Right lobe of liver (tissue), 6 donors: Measurements from ENCODE around the gene HDHD3. TPM values are rescaled to one million over a fixed set of nuclear protein-coding genes. Genes with fewer than 3 reads are reported as not detected.

Source experiments
- ATAC-seq, 4 donors: fragments of 200-7000 bp; cut with Tn5 transposase; one replicate each; pipeline ENCODE4 v1.9.1; 2020; ENCODE audit warnings: mild to moderate bottlenecking in 4 of 4, moderate library complexity in 4 of 4
- DNase-seq, 3 donors: peaks; one replicate each; pipeline ENCODE4 v3.0.0-alpha.2; 2020
- H3K27ac ChIP-seq, 3 donors: fragments of 200-600 bp; one replicate each; pipeline ENCODE4 v1.8.0; 2022
- H3K27me3 ChIP-seq, 2 donors: fragments of 200-600 bp; one replicate each; pipeline ENCODE4 v1.8.0; 2022
- H3K36me3 ChIP-seq, 4 donors: fragments of 200-600 bp; sonication (generic) in 1 of 4; one replicate each; pipeline versions ENCODE4 v1.5.1 to v1.8.0; 2017 to 2022; ENCODE audit warnings: control low read depth in 1 of 4
- H3K4me1 ChIP-seq, 4 donors: fragments of 200-600 bp; sonication (generic) in 1 of 4; one replicate each; pipeline versions ENCODE4 v1.5.1 to v1.8.0; 2017 to 2022; ENCODE audit warnings: control low read depth in 1 of 4
- H3K4me3 ChIP-seq, 3 donors: fragments of 200-600 bp; one replicate each; pipeline ENCODE4 v1.8.0; 2022
- H3K9me3 ChIP-seq, 4 donors: fragments of 200-600 bp; sonication (generic) in 1 of 4; one replicate each; pipeline versions ENCODE4 v1.5.1 to v1.8.0; 2017 to 2022; ENCODE audit warnings: control low read depth in 1 of 4
- CTCF ChIP-seq, 4 donors: fragments of 200-600 bp in 3 of 4; fragments of 450-650 bp in 1 of 4; IDR thresholded peaks; one replicate each; pipeline versions ENCODE4 v1.5.1 to v1.8.0; 2016 to 2022; ENCODE audit warnings: antibody characterized with exemption in 4 of 4, mild to moderate bottlenecking in 2 of 4
- POLR2A ChIP-seq: fragments of 450-650 bp; IDR thresholded peaks from one replicate; pipeline ENCODE4 v1.6.1; 2017; ENCODE audit warnings: antibody characterized with exemption, mild to moderate bottlenecking
- WGBS: methylation state at CpG from one replicate; pipeline ENCODE4 v1.1.6; 2018; ENCODE audit warnings: low coverage, low lambda C conversion rate; ENCODE audit not compliant: insufficient coverage; ENCODE audit errors: missing lambda C conversion rate; 5-methylcytosine and 5-hydroxymethylcytosine counted together
- intact Hi-C, 2 donors: fragments of 100-400 bp; cut with DNase I; formaldehyde crosslinking; loops; one replicate each; pipeline versions ENCODE4 v1.11.2 to v1.14.1; 2022
- total RNA-seq, 6 experiments: library from RNA; depleted of rRNA in 2 of 6; stranded (reverse); fragments of >200 nt in 2 of 6; fragmentation: NEBNext Ultra II Directional in 3 of 6; extraction: Animal tissue kit (Norgen Biotek cat#: 25700) in 3 of 6; gene quantifications; one replicate each; pipeline versions ENCODE4 v1.1.0 to v1.2.4, GENCODE V29; 2016 to 2023
- donor health status: DM: no; HTN: yes; CAD: no.
- donor health status: DM: no; HTN: no; CAD: no.
- donor health status: DM: no; HTN: no; CAD: no.
- donor health status: DM: no; HTN: yes; CAD: no.
- donor health status: DM: no; HTN: yes; CAD: no.

The HDHD3 gene
- total RNA-seq, 6 experiments from 2014 or later, result 36.5 to 70.5 (median 67.1) TPM

GRCh38 chr9:113416149-113416721 lies 39.4 kb upstream of the HDHD3 start:
- H3K27ac ChIP-seq, result no peak overlapping the region
- ATAC-seq, result peak in 3 of 4 donors; percentile 60 to 74 (median 64)

GRCh38 chr9:113410207-113410864 lies 33.5 kb upstream of the HDHD3 start, which contains the start of the genes C9orf43 and POLE3:
C9orf43 (plus strand) TSS chr9:113410747; CDS start chr9:113413494, 2,747 bp downstream.
POLE3 (minus strand) TSS chr9:113410675; CDS start chr9:113410293, 382 bp downstream.
- ATAC-seq (peak; percentile 96 to 97 (median 96)), DNase-seq (peak; percentile 95 to 96 (median 95))
- peaks cover 0 to 12% (median 6%) of the 10 kb centered on the region in 4 donors for H3K36me3 ChIP-seq
- TF ChIP-seq CTCF (IDR thresholded peaks at IDR 0.05), result no peak
- TF ChIP-seq POLR2A, result peak; percentile 82
- peaks cover 0 to 20% (median 8%) of the 10 kb centered on the region in 4 donors for H3K4me1 ChIP-seq
- H3K4me3 ChIP-seq, result peak within 1 kb of the TSS; percentile 84 to 95 (median 85)
- intact Hi-C loops, result no loop called here
- peak within 1 kb of the TSS; percentile 94 to 98 (median 94) for H3K27ac ChIP-seq
- H3K27me3 ChIP-seq, result no peaks in the 10 kb centered on the region
- under 1% methylated on average over 39 of the region's 61 CpGs for WGBS
- no peaks in the 10 kb centered on the region for H3K9me3 ChIP-seq

More at GRCh38 chr9:113416149-113416721, 39.4 kb upstream of the HDHD3 start:
- intact Hi-C loops, result no loop called here
- DNase-seq, result no peak
- 68% methylated on average over 3 of the region's 3 CpGs for whole genome bisulfite sequencing
- no peaks in the 10 kb centered on the region for H3K9me3 ChIP-seq
- no peaks in the 10 kb centered on the region for H3K27me3 ChIP-seq
- H3K4me1 ChIP-seq, result peaks cover 0 to 6% (median 0%) of the 10 kb centered on the region in 4 donors
- no peak overlapping the region for H3K4me3 ChIP-seq
- TF ChIP-seq CTCF (IDR thresholded peaks at IDR 0.05), result no peak
- TF ChIP-seq POLR2A, result no peak
- no peaks in the 10 kb centered on the region for H3K36me3 ChIP-seq

- Histone ChIP-seq H3K4me1 (peaks cover 0 to 20% (median 8%) of the 10 kb centered on the region in 4 donors), H3K36me3 (peaks cover 0 to 12% (median 6%) of the 10 kb centered on the region in 4 donors), H3K27ac (peak overlapping the region; percentile 94 to 98 (median 94)), H3K9me3 (no peaks in the 10 kb centered on the region), H3K4me3 (peak overlapping the region; percentile 84 to 95 (median 85)), H3K27me3 (no peaks in the 10 kb centered on the region)
- WGBS, result 0% methylated on average over 2 of the region's 20 CpGs
- TF ChIP-seq POLR2A (no peak), CTCF (IDR thresholded peaks at IDR 0.05) (no peak)
- DNase-seq, result no peak
- intact Hi-C loops, result loop anchor here in 1 of 2 donors (5.0 kb wide), 1 partner anchor 98 kb away; no protein-coding TSS in a partner anchor
- ATAC-seq, result no peak
Measured at GRCh38 chr9:113409883-113410206, 33.1 kb upstream of the HDHD3 start.

GRCh38 chr9:113409481-113409880 lies 32.7 kb upstream of the HDHD3 start:
- H3K27ac ChIP-seq, result peak overlapping the region; percentile 94 to 98 (median 94)
- TF ChIP-seq CTCF (IDR thresholded peaks at IDR 0.05) (no peak), POLR2A (no peak)
- no peaks in the 10 kb centered on the region for H3K27me3 ChIP-seq
- WGBS, result 37% methylated on average over 8 of the region's 10 CpGs
- no peak for ATAC-seq
- H3K4me3 ChIP-seq, result peak overlapping the region; percentile 84 to 95 (median 85)
- H3K4me1 ChIP-seq, result peaks cover 0 to 20% (median 8%) of the 10 kb centered on the region in 4 donors
- DNase-seq, result no peak
- peaks cover 0 to 12% (median 6%) of the 10 kb centered on the region in 4 donors for H3K36me3 ChIP-seq
- no peaks in the 10 kb centered on the region for H3K9me3 ChIP-seq
- intact Hi-C loops, result loop anchor here in 1 of 2 donors (5.0 kb wide), 1 partner anchor 97 kb away; no protein-coding TSS in a partner anchor
